Astrocyte (in vitro differentiated cells and primary cell): ENCODE results near the gene GJA10. TPM values are rescaled to one million over a fixed set of nuclear protein-coding genes. Genes with fewer than 3 reads are reported as not detected.

Experiments
- DNase-seq: peaks from one replicate; pipeline ENCODE4 v3.0.0-alpha.2; 2010; ENCODE audit warnings: low read depth
- FAIRE-seq: peaks from 2 replicates; lab custom pipeline; 2011; peaks lifted over from hg19 to GRCh38; lab: Jason Lieb, UNC
- H2AFZ ChIP-seq: 2 replicates; pipeline ENCODE4 v1.6.0; 2012; ENCODE audit warnings: low read depth, low read length, inconsistent platforms
- H3K27ac ChIP-seq: 2 replicates; pipeline ENCODE4 v1.5.1; 2011; ENCODE audit warnings: low read depth, low read length, inconsistent platforms
- H3K27me3 ChIP-seq: 2 replicates; pipeline ENCODE4 v1.6.0; 2011; ENCODE audit warnings: low read length, inconsistent platforms; ENCODE audit not compliant: insufficient read depth
- H3K36me3 ChIP-seq: 2 replicates; pipeline ENCODE4 v1.5.1; 2011; ENCODE audit warnings: low read length, inconsistent platforms; ENCODE audit not compliant: insufficient read depth
- H3K4me1 ChIP-seq: 2 replicates; pipeline ENCODE4 v1.5.1; 2011; ENCODE audit warnings: low read length, inconsistent platforms; ENCODE audit not compliant: insufficient read depth
- H3K4me2 ChIP-seq: 2 replicates; pipeline ENCODE4 v1.6.0; 2012; ENCODE audit warnings: low read length, inconsistent platforms
- H3K4me3 ChIP-seq: 2 replicates; pipeline ENCODE4 v1.5.1; 2011; ENCODE audit warnings: low read depth, mild to moderate bottlenecking, low read length, inconsistent platforms; ENCODE audit not compliant: insufficient read depth
- H3K79me2 ChIP-seq: 2 replicates; pipeline ENCODE4 v1.6.0; 2012; ENCODE audit warnings: mild to moderate bottlenecking, low read length, inconsistent platforms; ENCODE audit not compliant: insufficient read depth
- H3K9ac ChIP-seq: 2 replicates; pipeline ENCODE4 v1.6.0; 2012; ENCODE audit warnings: mild to moderate bottlenecking, low read length, inconsistent platforms
- H3K9me3 ChIP-seq: 2 replicates; pipeline ENCODE4 v1.5.1; 2012; ENCODE audit warnings: low read depth, mild to moderate bottlenecking, low read length, inconsistent platforms; ENCODE audit not compliant: insufficient read depth
- H4K20me1 ChIP-seq: 2 replicates; pipeline ENCODE4 v1.6.0; 2012; ENCODE audit warnings: low read length, inconsistent platforms; ENCODE audit not compliant: insufficient read depth
- H3K27ac Mint-ChIP-seq: one replicate; pipeline ENCODE4 v1.8.0; 2021; ENCODE audit warnings: mild to moderate bottlenecking, mixed read lengths; ENCODE audit not compliant: unreplicated experiment
- H3K27me3 Mint-ChIP-seq: one replicate; pipeline ENCODE4 v1.8.0; 2021; ENCODE audit warnings: low read depth, mixed read lengths; ENCODE audit not compliant: unreplicated experiment
- H3K36me3 Mint-ChIP-seq: one replicate; pipeline ENCODE4 v1.8.0; 2021; ENCODE audit warnings: low read depth, mixed read lengths; ENCODE audit not compliant: unreplicated experiment
- H3K4me1 Mint-ChIP-seq: one replicate; pipeline ENCODE4 v1.8.0; 2021; ENCODE audit warnings: low read depth, mixed read lengths; ENCODE audit not compliant: unreplicated experiment
- H3K4me3 Mint-ChIP-seq: one replicate; pipeline ENCODE4 v1.8.0; 2021; ENCODE audit warnings: mild to moderate bottlenecking, moderate library complexity, mixed read lengths; ENCODE audit not compliant: unreplicated experiment
- H3K9me3 Mint-ChIP-seq: one replicate; pipeline ENCODE4 v1.8.0; 2021; ENCODE audit warnings: mild to moderate bottlenecking, mixed read lengths; ENCODE audit not compliant: unreplicated experiment
- CTCF ChIP-seq: IDR thresholded peaks from 2 replicates; pipeline ENCODE4 v1.5.1; 2011; ENCODE audit warnings: low read depth, mild to moderate bottlenecking, inconsistent platforms, low read length, moderate library complexity; ENCODE audit not compliant: insufficient read depth
- EZH2 ChIP-seq: IDR thresholded peaks from 2 replicates; pipeline ENCODE4 v1.6.1; 2012; ENCODE audit warnings: mild to moderate bottlenecking, low read length, inconsistent platforms; ENCODE audit not compliant: insufficient read depth
- total RNA-seq: library from RNA; stranded (reverse); gene quantifications from 2 replicates; pipeline ENCODE4 v1.2.1, GENCODE V29; 2021

GJA10 gene
- total RNA-seq, 1 donor from 2014 or later: not detected

GRCh38 chr6:89942601-89943000 is 48.3 kb downstream of the GJA10 start:
- no peak overlapping the region for H3K27ac ChIP-seq
- Mint-ChIP-seq H3K4me3 (no peak overlapping the region), H3K27ac (peak overlapping the region; percentile 34), H3K27me3 (no peaks in the 10 kb centered on the region), H3K9me3 (no peaks in the 10 kb centered on the region), H3K36me3 (peaks cover 10% of the 10 kb centered on the region), H3K4me1 (peaks cover 22% of the 10 kb centered on the region)
- no peaks in the 10 kb centered on the region for H3K9me3 ChIP-seq
- H3K79me2 ChIP-seq: no peaks in the 10 kb centered on the region
- no peak overlapping the region for H3K4me2 ChIP-seq
- H3K4me3 ChIP-seq: no peak overlapping the region
- no peaks in the 10 kb centered on the region for H4K20me1 ChIP-seq
- no peaks in the 10 kb centered on the region for H3K36me3 ChIP-seq
- no peaks in the 10 kb centered on the region for H3K27me3 ChIP-seq
- TF ChIP-seq CTCF: no peak
- TF ChIP-seq EZH2: no peak
- H3K9ac ChIP-seq: no peak overlapping the region
- no peaks in the 10 kb centered on the region for H3K4me1 ChIP-seq
- no peak overlapping the region for H2AFZ ChIP-seq
- FAIRE-seq (no peak), DNase-seq (no peak)

GRCh38 chr6:89944181-89944755 is 50.0 kb downstream of the GJA10 start:
- no peaks in the 10 kb centered on the region for H3K27me3 ChIP-seq
- TF ChIP-seq CTCF (no peak), EZH2 (no peak)
- no peak overlapping the region for H2AFZ ChIP-seq
- no peak overlapping the region for H3K4me3 Mint-ChIP-seq
- peaks cover 6% of the 10 kb centered on the region for H3K4me1 ChIP-seq
- H3K79me2 ChIP-seq: no peaks in the 10 kb centered on the region
- H3K4me3 ChIP-seq: no peak overlapping the region
- no peaks in the 10 kb centered on the region for H4K20me1 ChIP-seq
- FAIRE-seq (no peak), DNase-seq (peak; percentile 34)
- peaks cover 10% of the 10 kb centered on the region for H3K36me3 Mint-ChIP-seq
- no peaks in the 10 kb centered on the region for H3K9me3 Mint-ChIP-seq
- no peak overlapping the region for H3K4me2 ChIP-seq
- peaks cover 22% of the 10 kb centered on the region for H3K4me1 Mint-ChIP-seq
- no peaks in the 10 kb centered on the region for H3K9me3 ChIP-seq
- no peak overlapping the region for H3K27ac Mint-ChIP-seq
- H3K27ac ChIP-seq: no peak overlapping the region
- H3K27me3 Mint-ChIP-seq: no peaks in the 10 kb centered on the region
- H3K9ac ChIP-seq: no peak overlapping the region
- H3K36me3 ChIP-seq: no peaks in the 10 kb centered on the region

- Histone ChIP-seq H3K4me1 (peaks cover 6% of the 10 kb centered on the region), H3K9me3 (no peaks in the 10 kb centered on the region), H3K36me3 (no peaks in the 10 kb centered on the region), H3K4me3 (no peak overlapping the region), H3K4me2 (no peak overlapping the region), H2AFZ (no peak overlapping the region), H3K9ac (no peak overlapping the region), H4K20me1 (no peaks in the 10 kb centered on the region), H3K27ac (no peak overlapping the region), H3K27me3 (no peaks in the 10 kb centered on the region), H3K79me2 (no peaks in the 10 kb centered on the region)
- H3K9me3 Mint-ChIP-seq: peaks cover 2% of the 10 kb centered on the region
- H3K27me3 Mint-ChIP-seq: no peaks in the 10 kb centered on the region
- FAIRE-seq (no peak), DNase-seq (no peak)
- H3K36me3 Mint-ChIP-seq: peaks cover 16% of the 10 kb centered on the region
- peaks cover 22% of the 10 kb centered on the region for H3K4me1 Mint-ChIP-seq
- TF ChIP-seq EZH2: no peak
- TF ChIP-seq CTCF: peak; percentile 32
- no peak overlapping the region for H3K4me3 Mint-ChIP-seq
- no peak overlapping the region for H3K27ac Mint-ChIP-seq
These were observed 50.6 kb downstream of the GJA10 start for GRCh38 chr6:89944826-89945407.
